GM12892 (cell line): ENCODE data around the gene RLIM.

Experiments used
- POLR2AphosphoS5 ChIP-seq: IDR thresholded peaks from 2 replicates; pipeline ENCODE4 v1.6.1; 2011; ENCODE audit warnings: low read depth, low read length, control low read depth
- TAF1 ChIP-seq: IDR thresholded peaks from 2 replicates; pipeline ENCODE4 v1.6.1; 2011; ENCODE audit warnings: low read depth, mild to moderate bottlenecking, control low read depth, low read length, borderline replicate concordance

DNA sequence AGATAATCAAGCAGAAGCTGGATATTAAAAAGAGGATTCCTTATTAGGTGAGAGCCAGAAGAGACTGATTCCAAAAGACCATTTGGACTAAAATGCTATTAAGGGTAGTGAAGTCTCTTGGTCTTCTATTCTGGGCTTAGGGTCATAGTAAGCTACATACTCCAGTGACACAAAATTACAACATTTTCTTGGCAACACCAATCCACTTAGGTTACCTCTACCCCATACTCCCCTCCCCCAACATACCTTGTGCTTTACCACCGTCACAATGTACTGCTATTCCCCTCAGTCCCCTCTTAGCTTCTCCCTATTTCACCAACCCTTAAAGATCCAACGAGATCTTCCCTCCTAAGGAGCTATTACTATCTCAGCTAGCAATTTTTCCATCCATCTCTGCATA is 11.4 kb downstream of the RLIM start:
- TF ChIP-seq TAF1 (no peak), POLR2AphosphoS5 (no peak)
